HPDE6-E6E7 (cell line): Measurements from ENCODE around the gene FBN1.

Experiments
- DNase-seq: peaks from one replicate; pipeline ENCODE4 v3.0.0; 2011; ENCODE audit warnings: missing footprints; ENCODE audit errors: extremely low spot score

Gene FBN1

DNA sequence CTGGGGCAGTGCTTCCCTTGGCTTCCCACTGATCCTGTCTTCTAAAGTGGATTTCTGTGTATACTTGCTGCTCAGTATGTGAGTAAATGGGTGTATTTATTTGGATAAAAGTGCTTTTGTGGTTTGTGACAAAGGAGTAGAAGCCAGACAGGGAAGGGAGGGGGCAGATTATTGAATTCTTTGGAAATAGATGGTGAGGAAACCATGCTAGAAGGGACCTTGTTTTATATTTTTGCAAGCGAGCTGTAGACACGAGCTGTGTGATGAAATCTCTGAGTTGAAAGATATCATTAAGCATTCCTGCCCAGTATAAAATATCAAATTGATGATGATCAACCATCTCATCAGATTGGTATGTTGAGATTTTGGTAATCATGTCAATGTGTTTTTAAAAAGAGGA lies 245.4 kb downstream of the FBN1 start:
- no peak for DNase-seq

DNA sequence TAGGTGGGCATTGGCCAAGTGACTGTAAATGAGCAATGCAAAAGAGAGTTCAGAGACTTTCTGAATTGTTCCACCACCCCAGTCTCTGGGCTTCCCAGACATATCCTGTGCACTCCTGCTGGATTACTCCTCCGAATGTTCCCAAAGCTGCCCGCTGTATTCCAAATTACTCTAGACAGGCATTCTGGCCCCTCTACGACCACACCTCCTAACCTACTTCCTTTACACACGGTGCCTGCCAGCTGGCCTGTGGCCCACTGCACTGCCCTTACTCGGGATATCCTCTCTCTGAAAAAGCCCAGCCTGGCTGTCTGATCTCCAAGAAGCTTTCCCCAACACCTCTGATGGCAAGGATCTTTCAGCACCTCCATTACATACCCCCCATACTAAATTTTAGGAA lies 247.7 kb downstream of the FBN1 start:
- no peak for DNase-seq

DNA sequence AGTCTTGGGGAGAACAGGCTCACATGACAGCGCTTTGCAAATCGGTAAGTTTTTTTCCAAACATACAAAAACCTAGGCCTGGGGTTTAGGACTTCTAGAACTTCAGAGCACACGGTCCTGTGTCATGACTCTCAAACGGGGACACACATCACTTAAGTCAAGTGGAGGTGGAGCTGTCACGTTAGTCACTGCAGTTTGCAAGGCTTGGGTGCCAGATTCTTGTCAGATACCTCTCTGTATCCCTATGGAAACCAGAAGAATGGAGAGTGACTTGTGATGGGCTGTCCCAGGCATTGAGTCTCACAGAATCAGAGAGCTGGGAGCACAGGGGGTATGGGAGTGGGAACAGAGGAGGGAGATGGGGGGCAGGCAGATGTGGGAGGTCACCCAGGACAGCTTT lies 249.5 kb downstream of the FBN1 start:
- DNase-seq, result no peak

DNA sequence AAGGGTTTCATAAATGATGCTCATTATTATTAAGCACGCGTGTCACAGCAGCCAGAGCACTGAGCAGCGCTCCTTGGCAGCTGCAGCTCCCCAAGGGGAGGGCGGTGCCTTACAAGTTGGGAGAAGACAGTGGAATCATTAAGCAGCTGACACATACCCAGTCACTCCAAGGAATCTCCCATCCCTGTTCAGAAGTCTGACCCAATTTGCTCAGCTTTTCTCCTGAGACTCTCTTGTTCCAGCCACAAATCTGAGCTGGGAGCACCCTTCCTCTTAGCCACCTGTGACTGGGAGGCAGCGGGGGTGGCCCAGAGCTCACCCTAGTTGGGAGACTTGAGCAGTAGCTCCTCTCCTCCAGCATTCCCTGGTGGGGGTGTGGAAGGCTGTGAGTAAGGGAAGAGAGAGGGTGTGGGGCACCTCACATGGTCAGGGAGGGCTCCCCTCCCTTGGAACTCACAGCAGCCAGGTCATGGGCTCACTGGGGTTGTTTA lies 249.9 kb downstream of the FBN1 start:
- DNase-seq, result no peak

GRCh38 chr15:48394970-48395369 lies 250.5 kb downstream of the FBN1 start:
- no peak for DNase-seq

DNA sequence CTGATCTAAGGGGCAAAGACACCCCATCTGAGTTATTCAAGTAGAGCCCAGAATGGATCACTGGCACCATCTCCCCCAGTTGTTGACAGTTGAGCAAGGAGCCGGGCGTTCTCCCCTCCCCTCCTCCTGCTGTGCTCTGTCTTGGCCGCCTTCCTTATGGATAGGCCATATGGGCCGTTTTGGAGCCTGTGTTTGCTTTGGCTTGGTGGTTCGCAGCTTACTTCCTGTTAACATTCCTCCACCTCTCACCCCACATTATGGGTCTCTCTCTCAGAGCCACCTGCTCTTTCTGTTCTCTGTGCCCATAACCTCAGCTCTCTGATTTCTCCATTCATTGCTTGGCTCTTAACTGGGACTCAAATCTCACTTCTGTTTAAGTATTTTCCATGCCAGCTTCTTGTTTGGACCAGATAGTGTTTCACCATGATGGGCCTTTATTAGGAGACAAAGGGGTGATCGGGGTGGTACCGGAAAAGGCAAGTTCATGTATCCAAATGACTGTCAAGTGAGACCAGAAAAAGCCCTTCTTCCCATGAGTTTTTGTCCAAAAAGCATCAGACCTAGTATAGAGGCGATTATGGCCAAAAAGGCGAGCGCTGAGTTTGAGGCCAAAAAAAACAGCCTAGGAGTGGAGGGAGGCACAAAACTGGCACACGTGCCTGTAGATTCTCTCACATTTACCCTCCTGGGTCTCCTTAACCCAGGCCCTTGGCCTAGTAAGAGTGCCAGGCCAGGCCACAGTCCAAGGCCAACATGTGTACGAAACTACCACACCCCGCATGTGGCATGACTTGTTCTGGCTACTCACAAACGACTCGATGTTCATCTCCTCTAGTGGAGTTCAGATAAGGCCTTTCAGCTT lies 251.6 kb downstream of the FBN1 start:
- no peak for DNase-seq

DNA sequence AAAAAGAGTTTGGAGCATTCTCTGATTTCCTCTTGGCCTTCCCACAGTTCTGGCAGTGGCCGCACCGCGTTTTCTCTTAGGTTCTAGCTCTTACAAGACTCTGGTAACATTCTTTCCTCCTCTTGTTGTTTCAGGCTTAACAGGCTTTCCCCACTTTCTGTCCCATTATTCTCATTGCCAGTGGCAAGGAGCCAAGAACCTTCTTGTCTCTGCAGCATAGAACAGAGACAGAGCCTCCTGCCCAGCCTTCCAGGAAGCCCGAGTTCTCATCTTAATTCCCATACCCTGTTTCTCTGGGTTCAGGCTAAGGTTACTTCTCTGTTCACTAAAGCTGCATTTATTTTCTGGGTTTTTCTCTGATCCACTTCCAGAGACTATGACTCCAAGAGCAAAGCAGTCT lies 253.2 kb downstream of the FBN1 start:
- DNase-seq, result no peak

GRCh38 chr15:48391950-48392349 lies 253.6 kb downstream of the FBN1 start:
- no peak for DNase-seq

GRCh38 chr15:48389691-48390143 lies 255.8 kb downstream of the FBN1 start:
- no peak for DNase-seq

DNA sequence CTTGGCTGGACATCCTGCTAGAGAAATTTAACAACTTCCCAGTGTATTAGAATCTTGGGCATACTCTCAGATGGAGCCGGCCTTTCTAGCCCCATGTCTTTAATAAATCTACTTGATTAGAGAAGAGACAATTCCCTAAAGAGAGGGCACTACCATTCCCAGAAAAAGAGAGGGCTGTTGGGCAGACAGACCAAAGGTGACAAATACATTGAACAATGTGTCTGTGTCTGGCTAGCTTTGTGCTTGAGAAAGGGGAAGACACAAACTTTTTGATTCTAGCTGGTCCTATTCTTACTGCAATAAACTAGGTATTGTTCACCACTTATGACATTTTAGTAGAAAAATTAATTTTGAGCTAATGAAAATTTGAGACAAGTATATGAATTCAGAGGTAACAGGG lies 256.6 kb downstream of the FBN1 start:
- no peak for DNase-seq

GRCh38 chr15:48388016-48388851 lies 257.3 kb downstream of the FBN1 start:
- DNase-seq, result no peak

DNA sequence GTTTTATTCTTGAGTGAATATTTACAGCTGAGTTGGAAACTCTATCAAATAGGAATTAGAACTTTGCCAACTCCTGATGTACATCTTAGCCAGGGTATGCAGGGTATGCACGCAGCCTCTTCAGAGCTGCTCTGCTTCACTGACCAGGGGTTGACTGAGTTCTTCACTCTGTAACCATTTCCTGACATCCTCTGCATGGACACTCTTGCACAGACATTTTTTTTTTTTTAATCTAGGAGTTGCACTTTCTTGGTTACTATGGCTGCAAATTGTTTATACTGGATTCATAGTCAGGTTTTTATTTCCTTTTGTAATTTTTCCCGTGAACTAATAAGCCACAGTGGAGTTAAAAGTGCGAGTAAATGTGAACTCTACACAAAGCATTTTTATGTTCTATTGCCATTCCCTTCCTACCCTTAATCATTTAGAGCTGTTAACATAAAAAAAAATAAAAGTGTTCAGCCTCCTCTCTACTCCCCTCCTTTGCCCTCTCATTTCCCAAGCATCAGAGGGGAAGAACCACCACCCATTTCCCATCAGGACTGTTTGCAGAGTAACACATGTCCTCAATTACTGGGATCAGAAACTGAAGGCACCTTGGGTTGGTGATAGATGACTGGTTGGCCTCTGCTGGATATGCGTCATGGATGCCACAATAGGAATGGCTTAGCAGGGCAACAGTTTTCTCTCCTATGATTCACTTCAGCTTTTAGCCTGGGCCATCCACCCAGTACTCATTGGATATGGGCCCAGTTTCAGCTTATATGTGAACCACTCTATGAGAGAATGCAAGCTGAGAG lies 260.3 kb downstream of the FBN1 start:
- DNase-seq, result peak; percentile 20

DNA sequence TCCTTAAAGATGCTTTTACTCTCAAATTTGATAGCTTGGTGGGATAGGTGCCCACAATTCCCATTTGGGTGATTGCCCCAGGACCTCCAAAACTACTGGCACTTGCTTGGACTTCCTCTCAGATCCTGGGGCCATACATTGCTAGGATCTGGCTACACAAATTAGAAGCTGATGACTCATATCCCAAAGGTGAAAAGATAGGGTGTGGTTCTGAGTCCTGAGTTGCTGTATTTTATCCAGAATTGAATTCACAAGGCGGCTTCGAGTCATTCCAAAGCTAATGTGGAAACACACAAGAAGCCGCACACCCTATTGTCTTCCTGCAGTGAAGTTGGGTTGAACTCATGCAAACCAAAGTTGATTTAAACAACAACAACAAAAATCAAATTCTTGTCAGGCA lies 260.9 kb downstream of the FBN1 start:
- peak; percentile 33 for DNase-seq

GRCh38 chr15:48383031-48383430 lies 262.5 kb downstream of the FBN1 start:
- DNase-seq, result no peak

DNA sequence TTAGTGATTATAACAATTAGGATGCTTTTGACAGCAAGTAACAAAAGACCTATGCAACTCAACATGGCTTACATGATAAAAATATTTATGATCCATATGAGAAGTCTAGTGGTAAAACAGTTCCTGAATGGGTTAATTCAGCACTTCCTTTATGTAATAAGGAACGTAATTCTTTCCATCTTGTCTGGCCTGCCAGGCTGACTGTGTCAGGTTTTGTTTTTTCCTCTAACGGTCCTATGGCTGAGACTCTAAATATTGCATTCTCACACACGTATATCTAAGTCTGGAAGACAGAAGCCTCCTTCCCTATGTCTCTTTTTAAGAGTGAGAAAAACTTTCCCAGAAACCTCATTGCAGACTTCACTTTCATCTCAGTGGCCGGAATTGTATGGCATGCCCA lies 263.6 kb downstream of the FBN1 start:
- DNase-seq, result no peak

DNA sequence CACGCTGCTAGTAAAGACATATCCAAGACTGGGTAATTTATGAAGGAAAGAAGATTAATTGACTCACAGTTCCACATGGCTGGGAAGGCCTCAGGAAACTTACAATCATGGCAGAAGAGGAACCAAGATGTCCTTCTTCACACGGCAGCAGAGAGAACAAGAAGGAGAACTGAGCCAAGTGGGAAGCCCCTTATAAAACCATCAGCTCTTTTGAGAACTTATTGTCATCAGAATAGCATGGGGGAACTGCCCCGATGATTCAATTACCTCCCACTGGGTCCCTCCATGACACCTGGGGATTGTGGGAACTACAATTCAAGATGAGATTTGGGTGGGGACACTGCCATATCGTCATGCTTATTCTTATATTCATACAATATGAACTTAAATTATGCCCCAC lies 265.3 kb downstream of the FBN1 start:
- no peak for DNase-seq

DNA sequence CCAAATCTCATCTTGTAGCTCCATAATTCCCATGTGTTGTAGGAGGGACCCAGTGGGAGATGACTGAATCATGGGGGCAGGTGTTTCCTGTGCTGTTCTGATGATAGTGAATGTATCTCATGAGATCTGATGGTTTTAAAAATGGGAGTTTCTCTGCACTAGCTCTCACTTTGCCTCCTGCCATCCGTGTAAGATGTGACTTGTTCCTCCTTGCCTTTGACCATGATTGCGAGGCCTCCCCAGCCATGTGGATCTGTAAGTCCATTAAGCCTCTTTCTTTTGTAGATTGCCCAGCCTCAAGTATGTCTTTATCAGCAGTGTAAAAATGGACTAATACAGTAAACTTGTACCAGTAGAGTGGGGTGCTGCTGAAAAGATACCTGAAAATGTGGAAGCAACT lies 269.7 kb downstream of the FBN1 start:
- no peak for DNase-seq

- DNase-seq, result no peak
These were observed 271.0 kb downstream of the FBN1 start for GRCh38 chr15:48374472-48374871.

GRCh38 chr15:48373821-48374451 lies 271.6 kb downstream of the FBN1 start:
- DNase-seq, result peak; percentile 41

DNA sequence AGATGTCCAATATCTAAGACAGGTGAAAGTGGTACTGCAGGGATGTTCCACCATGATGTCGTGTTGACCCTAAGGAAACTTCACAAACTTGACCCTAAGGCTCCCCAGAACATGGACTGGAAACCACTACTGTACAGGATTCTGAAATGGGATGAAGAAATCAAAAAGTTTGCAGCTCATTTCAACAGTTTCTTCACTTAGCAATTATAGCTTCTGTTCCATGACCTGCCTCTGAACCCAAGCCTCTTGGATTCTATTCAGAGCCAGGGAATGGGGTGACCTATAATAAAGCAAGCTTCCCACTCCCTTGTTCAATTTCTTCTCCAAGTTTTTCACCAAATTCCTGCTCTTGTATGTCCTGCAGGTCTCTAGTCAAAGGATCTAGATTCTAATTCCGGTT lies 273.5 kb downstream of the FBN1 start:
- no peak for DNase-seq

DNA sequence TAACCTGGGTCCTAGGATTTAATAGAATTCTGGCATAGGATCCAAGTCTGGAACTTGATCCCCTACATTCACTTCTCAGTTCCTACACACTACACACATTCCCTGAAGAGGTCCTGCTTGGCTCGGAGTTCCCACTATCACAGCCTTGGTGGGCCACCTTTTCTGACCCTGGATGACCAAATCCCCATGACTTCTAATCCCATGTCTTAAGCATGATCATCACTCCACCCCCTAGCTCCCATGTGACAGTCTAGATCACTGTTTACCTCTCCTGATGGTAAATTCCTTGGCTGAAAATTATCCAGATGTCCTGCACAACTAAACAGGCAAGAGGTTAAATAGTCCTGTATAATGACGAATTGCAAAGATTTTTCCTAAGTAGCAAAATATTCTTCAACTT lies 274.0 kb downstream of the FBN1 start:
- DNase-seq, result no peak
